Keratinocyte (primary cell): ENCODE data around the gene IL1RAPL2. TPM values are rescaled to one million over a fixed set of nuclear protein-coding genes. Genes with fewer than 3 reads are reported as not detected.
A peak's percentile ranks its signal among the peaks of the same experiment; 100 is the strongest.

Source experiments
- DNase-seq: peaks from one replicate; pipeline ENCODE4 v3.0.0-alpha.2; 2011; ENCODE audit warnings: low read depth, missing footprints, low spot score
- FAIRE-seq: peaks from 2 replicates; lab custom pipeline; 2011; peaks lifted over from hg19 to GRCh38; lab: Jason Lieb, UNC
- H2AFZ ChIP-seq: 2 replicates; pipeline ENCODE4 v1.6.0; 2012; ENCODE audit warnings: low read length, control low read depth, inconsistent platforms; ENCODE audit not compliant: control insufficient read depth
- H3K27ac ChIP-seq: 2 replicates; pipeline ENCODE4 v1.5.1; 2011; ENCODE audit warnings: low read length; ENCODE audit not compliant: control insufficient read depth, insufficient read depth
- H3K27me3 ChIP-seq: 3 replicates; pipeline ENCODE4 v1.6.0; 2011; ENCODE audit warnings: low read length; ENCODE audit not compliant: control insufficient read depth, insufficient read depth; ENCODE audit errors: extremely low read depth
- H3K36me3 ChIP-seq, 2 experiments: 2 replicates in 1 of 2; 3 replicates in 1 of 2; pipeline ENCODE4 v1.5.1; 2011; ENCODE audit warnings: low read length in 2 of 2, mild to moderate bottlenecking in 1 of 2; ENCODE audit not compliant: control insufficient read depth in 2 of 2, insufficient read depth in 2 of 2; ENCODE audit errors: extremely low read depth in 1 of 2
- H3K4me1 ChIP-seq: 3 replicates; pipeline ENCODE4 v1.5.1; 2011; ENCODE audit warnings: low read length; ENCODE audit not compliant: control insufficient read depth, insufficient read depth; ENCODE audit errors: extremely low read depth
- H3K4me2 ChIP-seq: 3 replicates; pipeline ENCODE4 v1.6.0; 2011; ENCODE audit warnings: low read depth, low read length; ENCODE audit not compliant: control insufficient read depth, insufficient read depth; ENCODE audit errors: extremely low read depth
- H3K4me3 ChIP-seq, 3 experiments: fragments of 200-600 bp in 1 of 3; sonication (generic) in 1 of 3; 2 replicates in 2 of 3; 3 replicates in 1 of 3; pipeline ENCODE4 v1.5.1; 2011 to 2016; ENCODE audit warnings: low read length in 3 of 3, mild to moderate bottlenecking in 3 of 3, control low read depth in 2 of 3, inconsistent platforms in 1 of 3, low read depth in 1 of 3, mixed read lengths in 1 of 3, mixed run types in 1 of 3, moderate library complexity in 1 of 3; ENCODE audit not compliant: control insufficient read depth in 2 of 3, insufficient read depth in 2 of 3; ENCODE audit errors: extremely low read depth in 1 of 3
- H3K79me2 ChIP-seq: 2 replicates; pipeline ENCODE4 v1.6.0; 2012; ENCODE audit warnings: low read length; ENCODE audit not compliant: control insufficient read depth, insufficient read depth
- H3K9ac ChIP-seq: 3 replicates; pipeline ENCODE4 v1.6.0; 2011; ENCODE audit warnings: low read length; ENCODE audit not compliant: control insufficient read depth, insufficient read depth; ENCODE audit errors: extremely low read depth
- H3K9me1 ChIP-seq: 3 replicates; pipeline ENCODE4 v1.6.0; 2011; ENCODE audit warnings: low read length; ENCODE audit not compliant: control insufficient read depth, insufficient read depth; ENCODE audit errors: extremely low read depth
- H3K9me3 ChIP-seq: 2 replicates; pipeline ENCODE4 v1.5.1; 2012; ENCODE audit warnings: low read depth, low read length; ENCODE audit not compliant: control insufficient read depth
- H4K20me1 ChIP-seq: 3 replicates; pipeline ENCODE4 v1.6.0; 2011; ENCODE audit warnings: low read length; ENCODE audit not compliant: control insufficient read depth, insufficient read depth; ENCODE audit errors: extremely low read depth
- EZH2 ChIP-seq: IDR thresholded peaks from one replicate; pipeline ENCODE4 v1.6.1; 2012; ENCODE audit warnings: inconsistent platforms, mild to moderate bottlenecking, low read length, moderate library complexity
- dilution Hi-C: fragments of 300-500 bp; cut with MboI; formaldehyde crosslinking; loops from one replicate; pipeline ENCODE4 v1.7.0; 2020; ENCODE audit warnings: low sequenced_read_pairs; ENCODE audit not compliant: extremely low pct_ligation_motif_present
- polyA plus RNA-seq, 5 experiments: library from polyadenylated mRNA; depleted of rRNA in 3 of 5; stranded (reverse) in 3 of 5; stranded (forward) in 1 of 5; unstranded in 1 of 5; fragments of >200 nt; gene quantifications; 1 replicate in 1 of 5; 2 replicates in 3 of 5; 3 replicates in 1 of 5; pipeline versions ENCODE4 v1.2.1 to v1.2.3, GENCODE V29; 2011 to 2012; ENCODE audit warnings: missing spikeins in 2 of 5, low read depth in 1 of 5, low replicate concordance in 1 of 5
- TF ChIP-seq, protein P1 (sequence below), 3 experiments: IDR thresholded peaks in 1 of 3; conservative IDR thresholded peaks in 1 of 3; optimal IDR thresholded peaks in 1 of 3; 2 replicates in 2 of 3; 3 replicates in 1 of 3; pipeline versions ENCODE3 to v1.5.1; 2011; ENCODE audit warnings: low read length in 3 of 3, mild to moderate bottlenecking in 3 of 3, moderate library complexity in 2 of 3, control low read depth in 1 of 3, inconsistent platforms in 1 of 3; ENCODE audit not compliant: insufficient read depth in 2 of 3; ENCODE audit errors: extremely low read depth in 1 of 3

Gene IL1RAPL2
- polyA plus RNA-seq, 1 donor (not counting 4 experiments of a cell fraction or from before 2014, with no cell fraction given) = 0.24 TPM

DNA sequence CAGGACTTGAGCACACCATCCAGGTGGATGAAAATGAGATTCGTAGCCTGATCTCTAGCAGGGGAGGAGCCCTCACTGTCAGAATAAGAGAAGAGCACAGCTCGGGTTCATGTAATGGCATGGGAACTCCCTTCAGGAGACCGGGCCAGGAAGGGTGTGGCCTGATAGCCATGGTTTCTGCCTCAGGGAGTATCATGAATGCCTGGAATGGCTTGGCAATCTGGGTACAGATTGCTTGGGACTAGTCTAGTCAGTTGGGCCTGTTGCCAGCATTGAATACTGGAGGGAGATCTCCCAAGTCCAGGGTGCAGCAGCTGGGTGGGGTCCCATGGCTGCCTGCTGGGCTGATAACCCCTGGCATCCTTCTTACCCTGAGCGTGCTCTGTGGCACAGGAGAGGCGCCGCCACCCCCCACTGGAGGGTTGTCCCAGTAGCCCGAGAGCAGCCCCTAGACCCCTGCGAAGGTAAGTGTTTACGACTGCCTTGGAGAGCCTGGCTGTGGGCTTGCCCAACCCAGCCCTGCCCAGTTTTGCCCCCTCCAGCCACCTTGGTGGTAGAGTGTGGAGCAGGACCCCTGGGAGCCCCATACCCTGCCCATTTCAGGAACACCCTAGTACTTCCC is 355.7 kb downstream of the IL1RAPL2 start:
- Histone ChIP-seq H3K4me1 (no peaks in the 10 kb centered on the region), H3K4me3 (no peak overlapping the region), H3K9me1 (no peaks in the 10 kb centered on the region), H3K79me2 (no peaks in the 10 kb centered on the region), H3K27ac (no peak overlapping the region), H3K4me2 (no peak overlapping the region), H3K36me3 (no peaks in the 10 kb centered on the region), H3K9ac (no peak overlapping the region), H3K9me3 (no peaks in the 10 kb centered on the region), H2AFZ (no peak overlapping the region), H3K27me3 (no peaks in the 10 kb centered on the region), H4K20me1 (no peaks in the 10 kb centered on the region)
- FAIRE-seq (no peak), DNase-seq (no peak)
- dilution Hi-C loops = no loop called here
- TF ChIP-seq, protein P1, sequence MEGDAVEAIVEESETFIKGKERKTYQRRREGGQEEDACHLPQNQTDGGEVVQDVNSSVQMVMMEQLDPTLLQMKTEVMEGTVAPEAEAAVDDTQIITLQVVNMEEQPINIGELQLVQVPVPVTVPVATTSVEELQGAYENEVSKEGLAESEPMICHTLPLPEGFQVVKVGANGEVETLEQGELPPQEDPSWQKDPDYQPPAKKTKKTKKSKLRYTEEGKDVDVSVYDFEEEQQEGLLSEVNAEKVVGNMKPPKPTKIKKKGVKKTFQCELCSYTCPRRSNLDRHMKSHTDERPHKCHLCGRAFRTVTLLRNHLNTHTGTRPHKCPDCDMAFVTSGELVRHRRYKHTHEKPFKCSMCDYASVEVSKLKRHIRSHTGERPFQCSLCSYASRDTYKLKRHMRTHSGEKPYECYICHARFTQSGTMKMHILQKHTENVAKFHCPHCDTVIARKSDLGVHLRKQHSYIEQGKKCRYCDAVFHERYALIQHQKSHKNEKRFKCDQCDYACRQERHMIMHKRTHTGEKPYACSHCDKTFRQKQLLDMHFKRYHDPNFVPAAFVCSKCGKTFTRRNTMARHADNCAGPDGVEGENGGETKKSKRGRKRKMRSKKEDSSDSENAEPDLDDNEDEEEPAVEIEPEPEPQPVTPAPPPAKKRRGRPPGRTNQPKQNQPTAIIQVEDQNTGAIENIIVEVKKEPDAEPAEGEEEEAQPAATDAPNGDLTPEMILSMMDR (optimal IDR thresholded peaks at IDR 0.05 in 1 of 3, IDR thresholded peaks at IDR 0.05 in 1 of 3, conservative IDR thresholded peaks at IDR 0.05 in 1 of 3; ENCODE audit: extremely low read depth in 1 of 3, insufficient read depth in 2 of 3, low read length in 3 of 3) = no peak
- TF ChIP-seq EZH2 = no peak

DNA sequence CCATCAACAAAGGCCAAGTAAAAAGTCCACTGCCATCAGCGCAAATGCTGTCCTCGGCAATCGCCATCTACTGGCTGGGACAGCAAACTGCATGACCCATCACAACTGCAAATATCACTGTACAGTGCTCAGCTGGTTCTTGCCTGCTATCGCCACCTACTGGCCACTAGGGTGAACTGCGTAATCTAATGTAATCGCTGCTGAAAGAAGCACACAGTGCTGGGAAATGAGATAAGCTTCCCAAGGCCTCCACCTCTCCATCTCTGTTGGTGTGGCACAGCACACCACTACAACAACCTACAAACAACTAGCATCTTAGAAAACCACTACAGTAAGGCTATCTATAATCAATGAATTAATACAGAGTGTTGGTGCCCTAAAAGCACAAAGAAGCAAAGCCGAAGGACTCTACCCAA is 356.2 kb downstream of the IL1RAPL2 start:
- dilution Hi-C loops = no loop called here
- Histone ChIP-seq H3K4me1 (no peaks in the 10 kb centered on the region), H3K27ac (no peak overlapping the region), H3K9ac (no peak overlapping the region), H2AFZ (no peak overlapping the region), H3K36me3 (no peaks in the 10 kb centered on the region), H3K9me1 (no peaks in the 10 kb centered on the region), H4K20me1 (no peaks in the 10 kb centered on the region), H3K9me3 (no peaks in the 10 kb centered on the region), H3K27me3 (no peaks in the 10 kb centered on the region), H3K79me2 (no peaks in the 10 kb centered on the region), H3K4me3 (no peak overlapping the region), H3K4me2 (no peak overlapping the region)
- no peak for TF ChIP-seq EZH2
- TF ChIP-seq, protein P1 (optimal IDR thresholded peaks at IDR 0.05 in 1 of 3, IDR thresholded peaks at IDR 0.05 in 1 of 3, conservative IDR thresholded peaks at IDR 0.05 in 1 of 3; ENCODE audit: extremely low read depth in 1 of 3, insufficient read depth in 2 of 3, low read length in 3 of 3) = peak; percentile 95 to 100 (median 100)
- DNase-seq (peak; percentile 32), FAIRE-seq (peak; percentile 96)
